Effector memory CD4-positive, alpha-beta T cell (primary cell): ENCODE data around the gene RNF138.
"Not testable (repeated sequence)": the region's sequence is repeated elsewhere in the genome, so short reads cannot be mapped to it uniquely, and the experiment has no call there.

Experiments used
- DNase-seq, 3 donors: peaks; one replicate each; pipeline ENCODE4 v3.0.0-alpha.2; 2020
- H3K27ac ChIP-seq: 2 replicates; pipeline ENCODE4 v1.7.0; 2013; ENCODE audit warnings: mild to moderate bottlenecking, low read length, moderate library complexity; ENCODE audit not compliant: insufficient read depth, poor library complexity, severe bottlenecking
- H3K27me3 ChIP-seq: replicated peaks from 2 replicates; pipeline ENCODE4 v1.7.0; 2013; ENCODE audit warnings: mild to moderate bottlenecking, low read length; ENCODE audit not compliant: insufficient read depth, control insufficient read depth, poor library complexity, severe bottlenecking
- H3K36me3 ChIP-seq: 2 replicates; pipeline ENCODE4 v1.7.0; 2013; ENCODE audit warnings: mild to moderate bottlenecking, low read length, moderate library complexity; ENCODE audit not compliant: control insufficient read depth, insufficient read depth
- H3K4me1 ChIP-seq: 2 replicates; pipeline ENCODE4 v1.7.0; 2013; ENCODE audit warnings: low read length, mild to moderate bottlenecking; ENCODE audit not compliant: control insufficient read depth, insufficient read depth, poor library complexity, severe bottlenecking
- H3K4me3 ChIP-seq: 2 replicates; pipeline ENCODE4 v1.7.0; 2013; ENCODE audit warnings: low read length, low read depth, mild to moderate bottlenecking; ENCODE audit not compliant: insufficient read depth, poor library complexity, severe bottlenecking
- H3K9me3 ChIP-seq: 2 replicates; pipeline ENCODE4 v1.7.0; 2013; ENCODE audit warnings: mild to moderate bottlenecking, low read length, moderate library complexity; ENCODE audit not compliant: control insufficient read depth

Gene RNF138

GRCh38 chr18:32072321-32072720 lies 19.4 kb upstream of the RNF138 start:
- Histone ChIP-seq H3K36me3 (peaks cover 26% of the 10 kb centered on the region), H3K27ac (no peak overlapping the region), H3K4me1 (no peaks in the 10 kb centered on the region), H3K9me3 (no peaks in the 10 kb centered on the region), H3K27me3 (no peaks in the 10 kb centered on the region), H3K4me3 (no peak overlapping the region)
- DNase-seq = no peak

- Histone ChIP-seq H3K4me1 (no peaks in the 10 kb centered on the region), H3K4me3 (no peak overlapping the region), H3K36me3 (peaks cover 10% of the 10 kb centered on the region), H3K27ac (no peak overlapping the region), H3K9me3 (no peaks in the 10 kb centered on the region), H3K27me3 (no peaks in the 10 kb centered on the region)
- no peak for DNase-seq
Measured at GRCh38 chr18:32074206-32074605, 17.5 kb upstream of the RNF138 start.

GRCh38 chr18:32078845-32079244 lies 12.8 kb upstream of the RNF138 start:
- DNase-seq = no peak
- Histone ChIP-seq H3K9me3 (no peaks in the 10 kb centered on the region), H3K4me1 (no peaks in the 10 kb centered on the region), H3K36me3 (peaks cover 5% of the 10 kb centered on the region), H3K4me3 (no peak overlapping the region), H3K27ac (no peak overlapping the region), H3K27me3 (no peaks in the 10 kb centered on the region)

GRCh38 chr18:32081881-32082280 lies 9.8 kb upstream of the RNF138 start:
- no peak for DNase-seq
- no peaks in the 10 kb centered on the region for H3K27me3 ChIP-seq
- H3K27ac ChIP-seq = no peak overlapping the region
- no peaks in the 10 kb centered on the region for H3K9me3 ChIP-seq
- H3K36me3 ChIP-seq = no peaks in the 10 kb centered on the region
- no peak overlapping the region for H3K4me3 ChIP-seq
- H3K4me1 ChIP-seq = peaks cover 7% of the 10 kb centered on the region

GRCh38 chr18:32083781-32084180 lies 7.9 kb upstream of the RNF138 start:
- Histone ChIP-seq H3K36me3 (no peaks in the 10 kb centered on the region), H3K9me3 (no peaks in the 10 kb centered on the region), H3K4me1 (peaks cover 7% of the 10 kb centered on the region), H3K27me3 (no peaks in the 10 kb centered on the region), H3K4me3 (no peak overlapping the region), H3K27ac (no peak overlapping the region)
- no peak for DNase-seq

- H3K4me3 ChIP-seq = no peak overlapping the region
- no peak for DNase-seq
- H3K4me1 ChIP-seq = peaks cover 12% of the 10 kb centered on the region
- H3K36me3 ChIP-seq = no peaks in the 10 kb centered on the region
- no peak overlapping the region for H3K27ac ChIP-seq
- H3K9me3 ChIP-seq = no peaks in the 10 kb centered on the region
- H3K27me3 ChIP-seq = no peaks in the 10 kb centered on the region
Measured at GRCh38 chr18:32086881-32087280, 4.8 kb upstream of the RNF138 start.

GRCh38 chr18:32090831-32091230 lies 843 bp upstream of the RNF138 start:
- H3K4me3 ChIP-seq, H3K36me3 ChIP-seq, H3K27ac ChIP-seq, H3K9me3 ChIP-seq, H3K27me3 ChIP-seq, DNase-seq: not testable (repeated sequence)
- peaks cover 17% of the 10 kb centered on the region for H3K4me1 ChIP-seq

- no peak for DNase-seq
- Histone ChIP-seq H3K27ac (peak overlapping the region; percentile 95), H3K9me3 (no peaks in the 10 kb centered on the region), H3K36me3 (no peaks in the 10 kb centered on the region), H3K27me3 (no peaks in the 10 kb centered on the region), H3K4me3 (peak overlapping the region; percentile 98), H3K4me1 (peaks cover 20% of the 10 kb centered on the region)
Measured at GRCh38 chr18:32091325-32091723, 350 bp upstream of the RNF138 start.

GRCh38 chr18:32092422-32093101 lies 888 bp downstream of the RNF138 start:
- Histone ChIP-seq H3K27ac (peak overlapping the region; percentile 95), H3K4me1 (peaks cover 28% of the 10 kb centered on the region), H3K27me3 (no peaks in the 10 kb centered on the region), H3K36me3 (no peaks in the 10 kb centered on the region), H3K9me3 (no peaks in the 10 kb centered on the region), H3K4me3 (peak overlapping the region; percentile 98)
- peak; percentile 99 for DNase-seq

- Histone ChIP-seq H3K9me3 (no peaks in the 10 kb centered on the region), H3K27me3 (no peaks in the 10 kb centered on the region), H3K4me1 (peaks cover 28% of the 10 kb centered on the region), H3K4me3 (peak overlapping the region; percentile 98), H3K36me3 (no peaks in the 10 kb centered on the region), H3K27ac (peak overlapping the region; percentile 95)
- DNase-seq = peak; percentile 5 to 19 (median 14)
Measured at GRCh38 chr18:32093102-32093511, 1.4 kb downstream of the RNF138 start.
